PC-3 (cell line): Measurements from ENCODE around the gene PSME4. TPM values are rescaled to one million over a fixed set of nuclear protein-coding genes. Genes with fewer than 3 reads are reported as not detected.

Source experiments
- ATAC-seq: fragments of 200-7000 bp; cut with Tn5 transposase; 2 replicates; pipeline ENCODE4 v1.9.1; 2020; ENCODE audit warnings: mild to moderate bottlenecking, moderate library complexity
- BruUV-seq: library from RNA; stranded (reverse); fragments of 400-500 nt; replicated peaks from 2 replicates; lab custom pipeline; 2021; lab: Mats Ljungman, UMichigan
- CTCF ChIA-PET: fragments of 300-600 bp; sonication (Branson Sonifier 250); formaldehyde crosslinking; loops from one replicate; lab custom pipeline; 2022; ENCODE audit warnings: antibody characterized with exemption; lab: Charles Lee
- POLR2A ChIA-PET: fragments of 300-600 bp; sonication (Branson Sonifier 250); formaldehyde crosslinking; loops from one replicate; lab custom pipeline; 2022; ENCODE audit warnings: antibody characterized with exemption; ENCODE audit not compliant: unreplicated experiment; lab: Charles Lee
- DNase-seq: peaks from one replicate; pipeline ENCODE4 v3.0.0-alpha.2; 2015
- H2AFZ ChIP-seq: fragments of 300-600 bp; sonication (generic); 2 replicates; pipeline ENCODE4 v1.6.0; 2016; ENCODE audit warnings: antibody characterized with exemption, low read length
- H3F3A ChIP-seq: fragments of 300-600 bp; sonication (generic); one replicate; pipeline ENCODE4 v1.6.0; 2017; ENCODE audit warnings: antibody characterized with exemption, low read length, control low read depth, mild to moderate bottlenecking; ENCODE audit not compliant: unreplicated experiment
- H3K27ac ChIP-seq: fragments of 300-600 bp; sonication (generic); 2 replicates; pipeline ENCODE4 v1.5.1; 2016; ENCODE audit warnings: mild to moderate bottlenecking, low read length
- H3K27me3 ChIP-seq: fragments of 300-600 bp; sonication (generic); 2 replicates; pipeline ENCODE4 v1.6.1; 2016; ENCODE audit warnings: low read length, mixed read lengths
- H3K36me3 ChIP-seq: fragments of 300-600 bp; sonication (generic); 2 replicates; pipeline ENCODE4 v1.6.1; 2016; ENCODE audit warnings: low read depth, mixed run types, low read length, mixed read lengths
- H3K4me1 ChIP-seq: fragments of 300-600 bp; sonication (generic); 2 replicates; pipeline ENCODE4 v1.5.1; 2016; ENCODE audit warnings: low read length; ENCODE audit not compliant: insufficient read depth
- H3K4me2 ChIP-seq: fragments of 300-600 bp; sonication (generic); 2 replicates; pipeline ENCODE4 v1.6.0; 2016; ENCODE audit warnings: low read length
- H3K4me3 ChIP-seq: fragments of 300-600 bp; sonication (generic); 2 replicates; pipeline ENCODE4 v1.5.1; 2016; ENCODE audit warnings: mild to moderate bottlenecking, low read length, mixed read lengths
- H3K79me2 ChIP-seq: fragments of 300-600 bp; sonication (generic); 2 replicates; pipeline ENCODE4 v1.6.1; 2017; ENCODE audit warnings: low read length, mixed read lengths
- H3K9ac ChIP-seq: fragments of 300-600 bp; sonication (generic); 2 replicates; pipeline ENCODE4 v1.6.0; 2016; ENCODE audit warnings: mild to moderate bottlenecking, low read length
- H3K9me2 ChIP-seq: fragments of 300-600 bp; sonication (generic); replicated peaks from 2 replicates; pipeline ENCODE4 v1.6.1; 2016; ENCODE audit warnings: mixed run types, low read length, mixed read lengths
- H3K9me3 ChIP-seq: fragments of 300-600 bp; sonication (generic); 2 replicates; pipeline ENCODE4 v1.6.1; 2016; ENCODE audit warnings: low read length, mixed read lengths
- H4K20me1 ChIP-seq: fragments of 300-600 bp; sonication (generic); 2 replicates; pipeline ENCODE4 v1.6.1; 2016; ENCODE audit warnings: low read length, mixed read lengths
- CTCF ChIP-seq: fragments of 300-600 bp; sonication (generic); conservative IDR thresholded peaks from 2 replicates; pipeline ENCODE4 v1.5.1; 2017; ENCODE audit warnings: antibody characterized with exemption, low read depth, mild to moderate bottlenecking, low read length
- EZH2 ChIP-seq: fragments of 300-600 bp; sonication (generic); IDR thresholded peaks from one replicate; pipeline ENCODE4 v1.6.1; 2017; ENCODE audit warnings: antibody characterized with exemption, mild to moderate bottlenecking, low read length; ENCODE audit not compliant: unreplicated experiment
- EZH2phosphoT487 ChIP-seq: fragments of 300-600 bp; sonication (generic); IDR thresholded peaks from 2 replicates; pipeline ENCODE4 v1.6.1; 2018; ENCODE audit warnings: mild to moderate bottlenecking, antibody characterized with exemption, low read length, borderline replicate concordance
- intact Hi-C: fragments of 100-400 bp; cut with micrococcal nuclease; formaldehyde crosslinking; loops from 2 replicates; pipeline ENCODE4 v1.9.0; 2023
- total RNA-seq: library from RNA; depleted of rRNA; stranded (reverse); fragments of >200 nt; gene quantifications from 2 replicates; pipeline ENCODE4 v1.2.3, GENCODE V29; 2014

PSME4 gene
- total RNA-seq, 1 experiment from 2014 or later: 54.7 TPM

- Histone ChIP-seq H3K79me2 (no peaks in the 10 kb centered on the region), H3K4me2 (no peak overlapping the region), H3F3A (no peaks in the 10 kb centered on the region), H3K9me3 (no peaks in the 10 kb centered on the region), H3K27me3 (no peaks in the 10 kb centered on the region), H3K36me3 (peaks cover 66% of the 10 kb centered on the region), H4K20me1 (no peaks in the 10 kb centered on the region), H3K4me3 (no peak overlapping the region), H3K4me1 (no peaks in the 10 kb centered on the region), H3K9me2 (no peaks in the 10 kb centered on the region), H2AFZ (no peak overlapping the region), H3K27ac (no peak overlapping the region), H3K9ac (no peak overlapping the region)
- POLR2A ChIA-PET: no interaction called here
- no TSS peak for BruUV-seq
- TF ChIP-seq EZH2 (no peak), CTCF (no peak), EZH2phosphoT487 (no peak)
- intact Hi-C loops: no loop called here
- CTCF ChIA-PET: no interaction called here
- DNase-seq: no peak
- no peak for ATAC-seq
Measured at GRCh38 chr2:53905396-53905795, 65.4 kb downstream of the PSME4 start.

- TF ChIP-seq CTCF (no peak), EZH2phosphoT487 (no peak), EZH2 (no peak)
- DNase-seq: no peak
- Histone ChIP-seq H3K36me3 (peaks cover 59% of the 10 kb centered on the region), H4K20me1 (no peaks in the 10 kb centered on the region), H3K9me2 (no peaks in the 10 kb centered on the region), H3K9ac (no peak overlapping the region), H3K79me2 (no peaks in the 10 kb centered on the region), H3K9me3 (no peaks in the 10 kb centered on the region), H3F3A (no peaks in the 10 kb centered on the region), H3K4me2 (no peak overlapping the region), H2AFZ (no peak overlapping the region), H3K4me1 (no peaks in the 10 kb centered on the region), H3K4me3 (no peak overlapping the region), H3K27me3 (no peaks in the 10 kb centered on the region), H3K27ac (no peak overlapping the region)
- ChIA-PET POLR2A (no interaction called here), CTCF (no interaction called here)
- TSS peak; percentile 10 for BruUV-seq
- intact Hi-C loops: no loop called here
- ATAC-seq: no peak
Measured at GRCh38 chr2:53903011-53903410, 67.8 kb downstream of the PSME4 start.

- DNase-seq (no peak), ATAC-seq (no peak)
- Histone ChIP-seq H3K27me3 (no peaks in the 10 kb centered on the region), H3K36me3 (peaks cover 59% of the 10 kb centered on the region), H3K4me1 (peaks cover 13% of the 10 kb centered on the region), H3K9ac (no peak overlapping the region), H3K9me2 (no peaks in the 10 kb centered on the region), H3F3A (no peaks in the 10 kb centered on the region), H2AFZ (no peak overlapping the region), H3K9me3 (no peaks in the 10 kb centered on the region), H3K27ac (no peak overlapping the region), H3K4me3 (no peak overlapping the region), H3K79me2 (no peaks in the 10 kb centered on the region), H4K20me1 (0 out of 2 replicates have a peak, but pooled peaks cover 3% of the 10 kb centered on the region), H3K4me2 (no peak overlapping the region)
- CTCF ChIA-PET: no interaction called here
- TF ChIP-seq EZH2phosphoT487 (no peak), EZH2 (no peak), CTCF (no peak)
- no TSS peak for BruUV-seq
- intact Hi-C loops: no loop called here
- POLR2A ChIA-PET: no interaction called here
Measured at GRCh38 chr2:53901192-53901591, 69.6 kb downstream of the PSME4 start.
